Spleen (tissue), 7 donors: ENCODE results near the gene TSPAN15.

Experiments
- POLR2A ChIP-seq, 3 donors: fragments of 450-650 bp; IDR thresholded peaks; one replicate each; pipeline ENCODE4 v1.5.1; 2017; ENCODE audit warnings: antibody characterized with exemption in 3 of 3, mild to moderate bottlenecking in 1 of 3
- POLR2AphosphoS5 ChIP-seq, 3 donors: sonication (generic); formaldehyde crosslinking; IDR thresholded peaks; one replicate each; pipeline ENCODE4 v1.5.1; 2017; ENCODE audit warnings: antibody characterized with exemption in 3 of 3
- TF ChIP-seq, protein P1 (sequence below), 11 experiments: fragments of 200-600 bp in 7 of 11; fragments of 450-650 bp in 4 of 11; sonication (generic) in 4 of 11; IDR thresholded peaks in 8 of 11; conservative IDR thresholded peaks in 3 of 11; 1 replicate in 7 of 11; 2 replicates in 4 of 11; pipeline versions ENCODE4 v1.4.0 to v1.8.0; 2016 to 2021; ENCODE audit warnings: antibody characterized with exemption in 11 of 11, inconsistent platforms in 4 of 11, mild to moderate bottlenecking in 1 of 11
- donor health status: DM: no; HTN: no; CAD: no; lungs with moderate emphysema.
- donor health status: DM: no; HTN: no; CAD: no.
- donor health status: DM: no; HTN: no; CAD: no.

GRCh38 chr10:69475433-69475830 is 24.2 kb downstream of the TSPAN15 start:
- TF ChIP-seq POLR2A (IDR thresholded peaks at IDR 0.05), result no peak
- TF ChIP-seq, protein P1, sequence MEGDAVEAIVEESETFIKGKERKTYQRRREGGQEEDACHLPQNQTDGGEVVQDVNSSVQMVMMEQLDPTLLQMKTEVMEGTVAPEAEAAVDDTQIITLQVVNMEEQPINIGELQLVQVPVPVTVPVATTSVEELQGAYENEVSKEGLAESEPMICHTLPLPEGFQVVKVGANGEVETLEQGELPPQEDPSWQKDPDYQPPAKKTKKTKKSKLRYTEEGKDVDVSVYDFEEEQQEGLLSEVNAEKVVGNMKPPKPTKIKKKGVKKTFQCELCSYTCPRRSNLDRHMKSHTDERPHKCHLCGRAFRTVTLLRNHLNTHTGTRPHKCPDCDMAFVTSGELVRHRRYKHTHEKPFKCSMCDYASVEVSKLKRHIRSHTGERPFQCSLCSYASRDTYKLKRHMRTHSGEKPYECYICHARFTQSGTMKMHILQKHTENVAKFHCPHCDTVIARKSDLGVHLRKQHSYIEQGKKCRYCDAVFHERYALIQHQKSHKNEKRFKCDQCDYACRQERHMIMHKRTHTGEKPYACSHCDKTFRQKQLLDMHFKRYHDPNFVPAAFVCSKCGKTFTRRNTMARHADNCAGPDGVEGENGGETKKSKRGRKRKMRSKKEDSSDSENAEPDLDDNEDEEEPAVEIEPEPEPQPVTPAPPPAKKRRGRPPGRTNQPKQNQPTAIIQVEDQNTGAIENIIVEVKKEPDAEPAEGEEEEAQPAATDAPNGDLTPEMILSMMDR (IDR thresholded peaks at IDR 0.05 in 8 of 11, conservative IDR thresholded peaks at IDR 0.05 in 3 of 11), result no peak
- no peak for TF ChIP-seq POLR2AphosphoS5 (IDR thresholded peaks at IDR 0.05)
